Activated T-helper 1 cell treated with anti-CD3 and anti-CD28 coated beads, Interleukin-12 subunit alpha, Interleukin-12 subunit beta, Interleukin-2, Interleukin-4 antibody, amounts not matched to agents 30 ng/mL and 10 ng/mL and 1 ng/mL, durations not matched to agents 14 hours and 24 hours and 36 hours (primary cell): ENCODE data around the gene CCDC142. TPM values are rescaled to one million over a fixed set of nuclear protein-coding genes. Genes with fewer than 3 reads are reported as not detected.
A peak's percentile ranks its signal among the peaks of the same experiment; 100 is the strongest.
"Not testable (repeated sequence)": the region's sequence is repeated elsewhere in the genome, so short reads cannot be mapped to it uniquely, and the experiment has no call there.

ENCODE experiments used
- DNase-seq: peaks from one replicate; pipeline ENCODE4 v3.0.0; 2021; ENCODE audit warnings: low spot score
- H3K27ac Mint-ChIP-seq: one replicate; pipeline ENCODE4 v1.8.0; 2021; ENCODE audit warnings: mild to moderate bottlenecking, mixed read lengths
- H3K27me3 Mint-ChIP-seq: one replicate; pipeline ENCODE4 v1.8.0; 2022; ENCODE audit warnings: mild to moderate bottlenecking, moderate library complexity, mixed read lengths; ENCODE audit not compliant: insufficient read depth
- H3K36me3 Mint-ChIP-seq: one replicate; pipeline ENCODE4 v1.8.0; 2021; ENCODE audit warnings: low read depth, mixed read lengths
- H3K4me1 Mint-ChIP-seq: one replicate; pipeline ENCODE4 v1.8.0; 2021; ENCODE audit warnings: low read depth, mixed read lengths
- H3K4me3 Mint-ChIP-seq: one replicate; pipeline ENCODE4 v1.8.0; 2021; ENCODE audit warnings: mild to moderate bottlenecking, moderate library complexity, mixed read lengths
- H3K9me3 Mint-ChIP-seq: one replicate; pipeline ENCODE4 v1.8.0; 2021; ENCODE audit warnings: mixed read lengths
- intact Hi-C: fragments of 100-400 bp; cut with micrococcal nuclease; formaldehyde crosslinking; loops from one replicate; pipeline ENCODE4 v1.15.1; 2024
- total RNA-seq: library from RNA; stranded (reverse); gene quantifications from 2 replicates; pipeline ENCODE4 v1.2.3, GENCODE V29; 2022

The CCDC142 gene
- total RNA-seq, 1 donor from 2014 or later: 36.3 TPM

- H3K4me1 Mint-ChIP-seq: peaks cover 24% of the 10 kb centered on the region
- H3K9me3 Mint-ChIP-seq: no peaks in the 10 kb centered on the region
- H3K36me3 Mint-ChIP-seq: peaks cover 1% of the 10 kb centered on the region
- H3K27me3 Mint-ChIP-seq: peaks cover 20% of the 10 kb centered on the region
- no peak overlapping the region for H3K27ac Mint-ChIP-seq
- no peak overlapping the region for H3K4me3 Mint-ChIP-seq
- DNase-seq: no peak
- intact Hi-C loops: no loop called here
These were observed 34.0 kb downstream of the CCDC142 start for GRCh38 chr2:74448771-74449170.

- Mint-ChIP-seq H3K36me3 (peaks cover under 1% of the 10 kb centered on the region), H3K4me3 (no peak overlapping the region), H3K9me3 (no peaks in the 10 kb centered on the region), H3K27me3 (peaks cover 25% of the 10 kb centered on the region), H3K4me1 (peaks cover 13% of the 10 kb centered on the region), H3K27ac (no peak overlapping the region)
- intact Hi-C loops: no loop called here
- DNase-seq: no peak
These were observed 35.4 kb downstream of the CCDC142 start for GRCh38 chr2:74447230-74447999.

GRCh38 chr2:74444498-74445318 is 38.1 kb downstream of the CCDC142 start:
- H3K4me3 Mint-ChIP-seq: no peak overlapping the region
- no peak overlapping the region for H3K27ac Mint-ChIP-seq
- no peaks in the 10 kb centered on the region for H3K36me3 Mint-ChIP-seq
- H3K4me1 Mint-ChIP-seq: peaks cover 10% of the 10 kb centered on the region
- H3K27me3 Mint-ChIP-seq: peaks cover 36% of the 10 kb centered on the region
- DNase-seq: no peak
- intact Hi-C loops: no loop called here
- H3K9me3 Mint-ChIP-seq: no peaks in the 10 kb centered on the region

- Mint-ChIP-seq H3K27me3 (peaks cover 41% of the 10 kb centered on the region), H3K4me1 (peaks cover 22% of the 10 kb centered on the region), H3K4me3 (peak overlapping the region; percentile 71)
- H3K27ac Mint-ChIP-seq, intact Hi-C loops, H3K9me3 Mint-ChIP-seq, DNase-seq, H3K36me3 Mint-ChIP-seq: not testable (repeated sequence)
These were observed 40.1 kb downstream of the CCDC142 start for GRCh38 chr2:74442483-74443297.

GRCh38 chr2:74441690-74442482 is 40.9 kb downstream of the CCDC142 start, which contains the start of gene RTKN:
RTKN (minus strand) TSS chr2:74441937; CDS start chr2:74441816, 121 bp downstream.
- H3K4me1 Mint-ChIP-seq: peaks cover 22% of the 10 kb centered on the region
- peak; percentile 34 for DNase-seq
- intact Hi-C loops: loop anchor here (2.0 kb wide), 1 partner anchor 13 kb away; the partner anchor contains the start of gene INO80B
- peak within 1 kb of the TSS; percentile 73 for H3K4me3 Mint-ChIP-seq
- peaks cover 36% of the 10 kb centered on the region for H3K27me3 Mint-ChIP-seq
- no peaks in the 10 kb centered on the region for H3K36me3 Mint-ChIP-seq
- no peak within 1 kb of the TSS for H3K27ac Mint-ChIP-seq
- no peaks in the 10 kb centered on the region for H3K9me3 Mint-ChIP-seq

- intact Hi-C loops: loop anchor here (2.0 kb wide), 1 partner anchor 14 kb away; the partner anchor contains the start of gene INO80B
- Mint-ChIP-seq H3K27me3 (peaks cover 36% of the 10 kb centered on the region), H3K9me3 (no peaks in the 10 kb centered on the region), H3K27ac (no peak overlapping the region), H3K4me3 (peak overlapping the region; percentile 73), H3K4me1 (peaks cover 22% of the 10 kb centered on the region), H3K36me3 (no peaks in the 10 kb centered on the region)
- no peak for DNase-seq
These were observed 41.6 kb downstream of the CCDC142 start for GRCh38 chr2:74441170-74441689.

GRCh38 chr2:74440378-74441169 is 42.2 kb downstream of the CCDC142 start:
- no peaks in the 10 kb centered on the region for H3K9me3 Mint-ChIP-seq
- peaks cover 22% of the 10 kb centered on the region for H3K4me1 Mint-ChIP-seq
- intact Hi-C loops: loop anchor here (1.0 to 2.0 kb wide), 2 partner anchors 14 to 19 kb away; partner anchors contain the start of genes C2orf81, INO80B and WDR54
- no peak overlapping the region for H3K27ac Mint-ChIP-seq
- H3K27me3 Mint-ChIP-seq: peaks cover 36% of the 10 kb centered on the region
- DNase-seq: peak; percentile 37
- H3K36me3 Mint-ChIP-seq: no peaks in the 10 kb centered on the region
- peak overlapping the region; percentile 73 for H3K4me3 Mint-ChIP-seq

GRCh38 chr2:74439803-74440377 is 42.9 kb downstream of the CCDC142 start:
- Mint-ChIP-seq H3K27ac (peak overlapping the region; percentile 10), H3K4me1 (peaks cover 22% of the 10 kb centered on the region), H3K36me3 (no peaks in the 10 kb centered on the region), H3K9me3 (no peaks in the 10 kb centered on the region), H3K27me3 (peaks cover 33% of the 10 kb centered on the region), H3K4me3 (peak overlapping the region; percentile 27)
- intact Hi-C loops: loop anchor here (1.0 to 2.0 kb wide), 2 partner anchors 15 to 19 kb away; partner anchors contain the start of genes C2orf81, INO80B and WDR54
- no peak for DNase-seq

- Mint-ChIP-seq H3K36me3 (no peaks in the 10 kb centered on the region), H3K27ac (no peak overlapping the region), H3K4me1 (peaks cover 17% of the 10 kb centered on the region), H3K9me3 (no peaks in the 10 kb centered on the region), H3K27me3 (peaks cover 28% of the 10 kb centered on the region), H3K4me3 (no peak overlapping the region)
- intact Hi-C loops: no loop called here
- DNase-seq: no peak
These were observed 43.4 kb downstream of the CCDC142 start for GRCh38 chr2:74439373-74439772.

- H3K36me3 Mint-ChIP-seq: no peaks in the 10 kb centered on the region
- H3K27ac Mint-ChIP-seq: no peak overlapping the region
- peaks cover 12% of the 10 kb centered on the region for H3K4me1 Mint-ChIP-seq
- no peaks in the 10 kb centered on the region for H3K9me3 Mint-ChIP-seq
- H3K27me3 Mint-ChIP-seq: peaks cover 21% of the 10 kb centered on the region
- DNase-seq: no peak
- intact Hi-C loops: no loop called here
- H3K4me3 Mint-ChIP-seq: no peak overlapping the region
These were observed 44.5 kb downstream of the CCDC142 start for GRCh38 chr2:74438248-74438647.
